HG02571 (cell line): Measurements from ENCODE around the gene SVOPL.

Source experiments
- ATAC-seq: cut with Tn5 transposase; IDR thresholded peaks from one replicate; pipeline ENCODE4 v1.9.1; 2021; ENCODE audit warnings: mild to moderate bottlenecking, moderate library complexity; ENCODE audit not compliant: unreplicated experiment

SVOPL gene

DNA sequence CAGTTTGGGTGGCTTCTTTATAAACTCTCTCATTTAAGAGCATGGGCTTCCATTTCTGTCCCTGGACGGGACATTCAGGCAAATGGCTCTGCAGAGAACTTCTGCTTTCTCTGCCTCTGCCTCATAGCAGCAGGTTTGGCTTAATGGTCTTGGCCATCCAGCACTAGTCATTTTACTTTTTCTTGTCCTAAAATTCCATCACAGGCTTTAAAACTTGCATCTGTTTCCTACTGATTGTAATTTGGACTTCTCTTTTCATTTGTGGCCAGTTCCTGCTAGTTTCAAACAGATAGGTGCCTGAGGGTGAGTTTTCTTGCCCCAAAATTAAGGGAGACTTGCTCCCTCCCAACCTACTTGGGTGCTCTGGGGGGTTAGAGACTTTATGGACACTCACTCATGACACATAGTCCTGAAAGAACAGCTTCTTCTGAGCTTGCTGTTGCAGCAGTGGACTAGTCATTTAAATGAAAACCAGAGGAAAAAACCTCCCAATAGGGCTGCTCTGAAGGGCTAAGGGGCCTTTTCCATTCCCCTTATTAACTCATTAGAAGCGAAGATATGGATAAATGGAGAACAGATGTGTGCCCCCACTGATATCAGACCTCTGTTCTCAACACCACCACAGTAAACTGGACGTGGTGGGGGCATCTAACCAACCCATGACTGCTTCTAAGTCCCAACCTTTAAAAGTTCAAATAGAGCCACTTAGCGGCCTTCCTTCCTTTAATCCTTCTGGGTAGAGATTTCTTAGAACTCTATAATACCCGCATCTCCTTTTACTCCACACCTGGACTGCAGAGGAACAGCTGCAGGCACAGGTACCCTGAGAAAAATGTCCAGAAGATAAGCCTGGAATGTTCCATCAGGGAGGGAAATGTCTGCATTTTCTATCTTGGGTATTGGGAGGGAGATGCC, 38.8 kb downstream of the SVOPL start:
- no peak for ATAC-seq

- ATAC-seq: no peak
Observed at GRCh38 chr7:138661069-138661635, 40.0 kb downstream of the SVOPL start.

- ATAC-seq: no peak
Observed at GRCh38 chr7:138658889-138659288, 42.3 kb downstream of the SVOPL start.

DNA sequence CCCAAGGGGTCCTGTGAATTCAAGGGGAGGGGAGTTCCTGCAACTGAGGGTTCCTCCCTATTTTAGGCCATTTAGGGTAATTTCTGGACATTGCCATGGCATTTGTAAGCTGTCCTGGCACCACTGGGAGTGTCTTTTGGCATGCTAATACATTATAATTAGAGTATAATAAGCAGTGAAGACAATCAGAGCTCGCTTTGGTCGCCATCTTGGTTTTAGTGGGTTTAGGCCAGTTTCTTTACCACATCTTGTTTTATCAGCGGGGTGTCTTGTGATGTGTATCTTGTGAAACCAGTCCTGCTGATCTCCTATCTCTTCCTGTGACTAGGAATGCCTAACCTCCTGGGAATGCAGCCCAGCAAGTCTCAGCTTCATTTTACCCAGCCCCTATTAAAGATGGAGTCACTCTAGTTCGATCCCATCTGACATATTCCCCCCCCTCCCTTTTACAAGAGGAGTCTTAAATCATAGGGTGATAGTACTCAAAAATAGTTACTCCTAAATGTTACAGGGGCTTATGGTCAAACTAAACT, 43.2 kb downstream of the SVOPL start:
- ATAC-seq: no peak

DNA sequence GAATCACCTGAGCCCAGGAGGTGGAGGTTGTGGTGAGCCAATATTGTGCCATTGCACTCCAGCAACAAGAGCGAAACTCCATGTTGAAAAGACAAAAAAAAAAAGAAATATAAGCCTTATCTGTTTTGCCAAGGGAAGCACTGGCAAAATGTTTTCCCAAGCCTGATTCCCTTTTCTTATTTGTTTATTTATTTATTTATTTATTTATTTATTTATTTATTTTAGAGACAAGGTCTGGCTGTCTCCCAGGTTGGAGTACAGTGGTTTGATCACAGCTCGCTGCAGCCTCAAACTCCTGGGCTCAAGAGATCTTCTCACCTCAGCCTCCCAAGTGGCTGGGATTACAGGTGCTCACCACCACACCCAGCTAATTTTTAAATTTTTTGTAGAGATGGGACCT, 44.2 kb downstream of the SVOPL start:
- no peak for ATAC-seq

DNA sequence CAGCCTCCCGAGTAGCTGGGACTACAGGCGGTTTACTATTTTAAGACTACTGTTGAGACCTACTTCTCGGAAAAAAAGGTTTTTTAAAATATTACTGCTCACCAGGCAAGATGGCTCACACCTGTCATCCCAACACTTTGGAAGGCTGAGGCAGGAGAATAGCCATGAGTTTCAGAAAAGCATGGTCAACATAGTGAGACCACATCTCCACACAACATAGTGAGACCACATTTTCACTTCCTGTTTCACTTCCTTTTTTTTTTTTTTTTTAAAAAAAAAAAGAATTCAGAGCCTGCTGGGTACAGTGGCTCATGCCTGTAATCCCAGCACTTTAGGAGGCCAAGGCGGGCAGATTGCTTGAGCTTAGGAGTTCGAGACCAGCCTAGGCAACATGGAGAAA, 46.5 kb downstream of the SVOPL start:
- no peak for ATAC-seq

DNA sequence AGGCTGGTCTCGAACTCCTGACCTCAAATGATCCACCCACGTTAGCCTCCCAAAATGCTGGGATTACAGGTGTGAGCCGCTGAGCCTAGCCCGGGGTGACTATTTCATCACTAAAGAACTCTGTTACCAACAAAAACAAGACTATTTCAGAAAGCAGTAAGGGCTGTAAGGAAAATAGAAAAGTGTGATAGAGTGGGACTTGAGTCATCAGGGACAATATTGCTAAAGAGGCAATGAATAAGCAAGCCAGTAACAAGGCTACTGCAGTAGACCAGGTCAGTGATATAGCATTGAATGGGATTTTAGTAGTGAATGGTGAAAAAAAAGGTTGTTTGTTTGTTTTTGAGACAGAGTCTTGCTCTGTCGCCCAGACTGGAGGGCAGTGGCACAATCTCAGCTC, 51.7 kb downstream of the SVOPL start:
- no peak for ATAC-seq

DNA sequence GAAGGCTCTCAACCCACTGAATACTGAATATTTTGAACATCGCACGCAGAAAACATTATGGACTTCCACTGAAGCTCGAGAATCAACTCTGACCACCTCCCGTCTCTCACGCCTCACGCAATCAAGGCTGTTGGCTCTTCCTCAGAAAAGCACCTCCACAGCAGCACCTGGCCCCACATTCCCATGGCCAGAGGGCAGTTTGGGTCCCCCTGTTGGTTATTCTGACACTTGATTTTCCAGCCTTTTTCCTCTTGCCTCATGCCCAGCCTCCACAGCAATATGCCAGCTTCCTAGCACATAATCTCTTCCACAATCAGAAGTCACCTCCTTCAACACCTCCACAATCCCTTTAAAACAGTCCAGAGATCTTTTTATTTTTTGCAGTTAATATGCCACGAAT, 55.9 kb downstream of the SVOPL start:
- ATAC-seq: no peak

DNA sequence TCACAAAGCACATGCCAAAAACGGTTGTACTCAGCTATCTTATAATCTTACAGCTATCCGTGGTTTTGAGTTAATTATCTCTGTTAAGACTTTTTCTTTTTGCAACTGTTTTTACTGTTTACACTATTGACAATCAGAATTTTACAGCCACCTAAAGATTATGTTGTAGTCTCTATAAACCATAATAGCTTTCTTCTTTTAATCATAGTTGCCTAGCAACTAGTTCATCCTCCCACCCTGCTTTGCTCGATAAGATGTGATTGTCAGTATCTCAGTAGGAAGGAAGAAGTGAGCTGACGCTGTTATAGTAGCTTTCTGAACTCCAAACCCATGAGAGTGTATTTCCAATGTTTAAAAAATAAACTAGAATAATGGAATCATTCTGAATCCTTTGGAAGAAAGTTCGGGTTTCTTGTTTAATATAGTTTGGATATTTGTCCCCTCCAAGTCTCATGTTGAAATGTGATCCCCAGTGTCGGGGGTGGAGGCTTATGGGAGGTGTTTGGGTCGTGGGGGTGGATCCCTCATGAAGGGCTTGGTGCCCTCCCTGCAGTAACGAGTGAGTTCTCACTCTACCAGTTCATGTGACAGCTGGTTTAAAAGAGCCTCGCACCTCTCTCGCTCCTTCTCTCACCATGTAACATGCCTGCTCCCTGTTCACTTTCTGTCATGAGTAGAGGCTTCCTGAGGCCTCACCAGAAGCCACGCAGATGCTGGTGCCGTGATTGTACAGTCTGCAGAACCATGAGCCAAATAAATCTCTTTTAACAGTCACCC, 68.1 kb downstream of the SVOPL start:
- ATAC-seq: no peak

DNA sequence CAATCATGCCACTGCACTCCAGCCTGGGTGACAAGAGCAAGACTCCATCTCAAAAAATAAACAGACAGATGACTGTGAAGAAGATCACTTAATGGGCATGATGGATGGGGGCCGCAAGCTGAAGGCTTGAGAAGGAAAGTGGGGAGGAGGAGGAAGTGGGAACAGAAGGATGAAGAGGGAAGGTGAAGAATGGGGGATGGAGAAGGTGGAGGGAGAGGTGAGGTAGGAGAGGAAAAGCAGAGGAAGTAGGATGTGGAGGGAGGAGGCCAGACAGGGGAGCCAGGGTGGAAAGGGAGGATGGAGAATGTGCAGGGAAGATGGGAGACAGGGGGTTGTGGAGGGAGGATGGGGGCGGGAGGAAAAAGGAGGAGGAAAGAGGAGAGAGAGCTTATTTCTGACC, 68.8 kb downstream of the SVOPL start:
- no peak for ATAC-seq

- ATAC-seq: no peak
Observed at GRCh38 chr7:138630059-138630610, 71.0 kb downstream of the SVOPL start.

DNA sequence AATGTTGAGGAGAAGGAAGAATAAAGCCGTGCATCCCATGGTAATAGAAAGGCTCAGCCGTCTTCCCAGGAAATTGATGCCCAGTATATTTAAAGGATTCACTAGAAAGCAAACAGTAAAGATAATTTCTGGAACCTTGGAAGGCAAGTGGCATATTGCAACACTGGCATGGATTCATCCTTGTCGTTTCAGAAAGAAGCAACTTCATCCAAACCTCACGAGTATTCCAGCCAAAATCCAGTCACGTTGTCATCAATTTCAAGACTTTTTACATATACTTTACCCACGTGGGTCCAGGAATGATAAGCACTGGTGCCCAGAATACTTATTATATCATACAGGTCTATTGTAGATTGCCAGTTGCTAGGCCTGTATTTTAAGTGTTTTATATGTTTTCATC, 73.8 kb downstream of the SVOPL start:
- ATAC-seq: no peak

DNA sequence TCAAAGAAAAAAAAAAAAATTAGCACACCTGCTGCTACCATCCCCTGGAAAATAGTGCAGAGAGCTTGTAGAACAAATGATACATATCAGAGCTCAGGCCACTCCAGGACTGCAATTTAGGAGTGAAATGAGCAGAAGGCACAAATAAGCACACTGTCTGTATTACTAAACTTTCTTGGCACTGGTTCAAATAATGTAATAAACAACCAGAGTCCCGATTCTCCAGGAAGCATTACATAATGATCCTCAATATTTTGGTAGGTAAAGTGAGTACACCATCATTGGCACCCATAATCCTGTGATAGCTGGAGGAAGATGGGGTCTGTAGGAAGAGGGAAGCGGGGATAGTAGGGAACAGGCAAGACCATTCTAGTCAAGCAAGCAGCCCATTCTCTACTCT, 74.3 kb downstream of the SVOPL start:
- ATAC-seq: no peak

DNA sequence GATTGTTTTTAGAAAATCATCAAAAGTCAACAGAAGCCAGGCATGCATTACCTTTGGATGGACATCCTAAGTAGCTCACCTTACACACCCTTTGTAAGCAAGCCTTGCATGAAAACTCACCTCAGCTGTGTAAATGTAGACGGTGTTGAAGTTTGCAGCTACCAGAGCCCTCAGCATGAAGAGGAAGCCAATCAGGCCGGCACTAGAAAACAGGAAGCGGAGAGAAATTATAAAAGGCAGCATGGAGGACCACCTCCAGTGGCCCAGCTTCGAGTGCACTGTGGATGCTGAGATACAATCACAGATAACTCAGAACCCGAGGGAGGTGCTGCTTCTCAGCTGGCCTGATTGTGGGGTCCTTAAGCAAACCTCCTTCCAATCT, 75.3 kb downstream of the SVOPL start:
- no peak for ATAC-seq

DNA sequence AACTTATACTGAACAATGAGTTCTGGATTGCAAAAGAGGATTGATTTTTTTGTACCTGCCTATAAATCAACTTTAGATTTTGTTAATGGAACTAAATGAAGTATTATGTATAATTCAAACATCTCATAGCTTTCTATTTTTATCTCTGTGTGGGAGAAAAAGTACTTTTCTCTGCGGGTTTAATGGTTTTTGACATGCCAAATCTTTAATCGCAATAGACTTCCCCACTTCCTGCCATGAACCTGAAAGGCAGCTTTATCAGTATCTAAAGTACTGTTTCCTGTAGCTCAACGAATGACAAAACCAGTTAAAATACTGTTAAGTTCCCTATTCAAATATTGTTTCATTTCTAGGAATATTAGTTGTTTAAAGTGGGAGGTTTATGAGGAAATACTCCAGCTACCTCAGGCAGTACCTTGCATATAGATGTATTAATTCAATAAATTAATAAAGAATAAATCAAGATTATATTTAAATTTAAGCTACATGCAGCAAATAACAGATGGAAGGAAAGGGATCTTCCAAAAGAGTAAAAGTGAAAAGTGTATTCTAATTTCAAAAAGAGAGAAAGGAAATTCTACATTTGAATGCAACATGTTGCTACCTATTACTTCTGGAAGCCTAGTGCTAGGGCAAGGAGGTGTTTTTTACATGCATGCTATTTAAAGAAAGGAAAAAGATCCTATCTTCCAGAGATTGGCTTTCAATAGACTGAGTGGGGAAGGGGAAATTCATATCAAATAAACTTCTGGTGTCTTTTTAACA, 75.9 kb downstream of the SVOPL start:
- no peak for ATAC-seq

GRCh38 chr7:138622841-138623240, 78.3 kb downstream of the SVOPL start:
- no peak for ATAC-seq

DNA sequence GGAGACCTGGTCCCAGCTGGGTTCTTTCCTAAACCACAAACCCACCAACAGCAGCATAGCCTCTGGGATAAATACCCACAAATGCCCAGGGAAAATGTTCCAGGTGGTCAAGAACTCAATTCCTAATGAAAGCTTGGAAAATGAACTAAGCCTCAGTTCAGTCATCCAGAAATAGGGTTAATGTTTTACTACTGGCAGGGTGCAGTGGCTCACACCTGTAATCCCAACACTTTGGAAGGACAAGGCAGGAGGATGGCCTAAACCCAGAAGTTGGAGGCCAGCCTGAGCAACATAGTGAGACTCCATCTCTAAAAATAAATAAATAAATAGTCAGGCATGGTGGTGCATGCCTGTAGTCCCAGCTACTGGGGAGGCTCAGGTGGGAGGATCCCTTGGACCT, 82.2 kb downstream of the SVOPL start:
- no peak for ATAC-seq

DNA sequence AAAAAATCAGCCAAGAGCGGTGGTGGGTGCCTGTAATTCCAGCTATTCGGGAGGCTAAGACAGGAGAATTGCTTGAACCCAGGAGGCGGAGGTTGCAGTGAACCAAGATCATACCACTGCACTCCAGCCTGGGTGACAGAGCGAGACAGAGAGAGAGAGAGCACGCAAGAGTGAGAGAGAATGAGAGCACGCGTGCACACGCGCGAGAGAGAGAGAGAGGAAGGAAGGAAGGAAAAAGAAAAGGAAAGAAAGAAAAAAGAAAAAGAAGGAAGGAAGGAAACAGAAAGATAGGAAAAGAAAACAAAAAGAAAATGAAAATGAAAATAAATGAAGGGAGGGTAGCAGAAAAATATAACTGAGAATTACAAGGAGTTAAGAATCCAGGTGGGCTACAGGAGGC, 82.7 kb downstream of the SVOPL start:
- no peak for ATAC-seq

DNA sequence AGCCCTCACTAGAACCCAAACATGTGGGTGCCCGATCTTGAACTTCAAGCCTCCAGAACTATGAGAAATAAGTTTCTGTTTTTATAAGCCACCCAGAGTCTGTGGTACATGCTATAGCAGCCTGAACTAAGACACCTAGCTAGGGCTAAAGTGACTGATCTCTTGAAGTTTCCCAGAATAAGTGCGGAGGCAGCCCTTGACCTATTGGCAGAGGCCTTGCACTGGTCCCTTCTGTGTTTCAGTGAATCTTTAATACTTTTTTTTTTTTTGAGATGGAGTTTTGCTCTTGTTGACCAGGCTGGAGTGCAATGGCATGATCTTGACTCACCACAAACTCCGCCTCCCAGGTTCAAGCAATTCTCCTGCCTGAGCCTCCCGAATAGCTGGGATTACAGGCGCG, 85.1 kb downstream of the SVOPL start:
- ATAC-seq: no peak

DNA sequence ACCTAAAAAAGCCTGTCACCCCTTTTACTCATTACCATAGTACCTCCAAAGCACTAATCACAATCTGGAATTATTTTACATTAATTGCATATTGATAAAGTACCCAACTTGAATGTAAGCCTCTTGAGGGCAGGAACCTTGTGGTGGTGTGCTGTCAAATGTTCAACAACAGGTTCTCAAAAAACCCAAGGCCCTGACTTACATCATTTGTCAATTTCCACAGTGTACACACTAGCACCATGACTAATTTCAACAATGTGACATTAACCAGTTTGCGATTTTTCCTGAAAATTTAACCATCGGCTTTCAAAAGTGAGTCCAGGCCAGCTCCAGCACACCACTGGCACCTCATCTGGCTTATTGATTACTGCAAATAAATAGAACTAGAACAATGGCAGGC, 87.5 kb downstream of the SVOPL start:
- no peak for ATAC-seq
